ENCODE measurements around the gene KMO. TPM values are rescaled to one million over a fixed set of nuclear protein-coding genes. Genes with fewer than 3 reads are reported as not detected.

KMO gene
- total and polyA plus RNA-seq, 2 of the 8 experiments (the other 6 are each of a cell fraction or from before 2014, with no cell fraction given) = not detected

DNA sequence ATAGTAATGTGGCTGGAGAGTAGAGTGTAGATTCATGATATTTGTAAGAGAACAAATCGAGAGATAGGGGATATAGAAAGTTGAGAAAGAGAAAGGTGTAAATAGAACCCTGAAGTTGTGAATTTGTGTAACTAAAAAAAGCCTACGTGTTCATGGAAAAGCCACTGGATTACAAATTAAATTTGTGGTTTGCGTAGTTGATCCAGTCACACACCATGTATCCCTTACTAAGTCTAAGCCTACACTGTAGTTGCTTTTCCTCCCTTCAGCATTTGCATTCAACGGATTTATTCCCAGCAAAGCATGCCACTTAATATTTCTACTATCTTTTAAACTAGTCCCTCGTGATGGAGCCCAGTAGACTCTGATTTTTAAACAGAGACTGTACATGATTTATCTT is 24.9 kb downstream of the KMO start:
- ChIA-PET POLR2A (ENCODE audit: partially characterized antibody) (no interaction called here), CTCF (ENCODE audit: partially characterized antibody) (no interaction called here)
- Histone ChIP-seq H2AFZ (ENCODE audit: low read length) (no peak overlapping the region), H3K56ac (replicated peaks; ENCODE audit: insufficient read length, low read depth, low read length) (no peak overlapping the region), H2AK5ac (ENCODE audit: low read depth, low read length) (no peak overlapping the region), H3K27me3 (replicated peaks in 1 of 4; ENCODE audit: control insufficient read depth in 3 of 4, extremely low read depth in 1 of 4, insufficient read depth in 3 of 4, low read length in 3 of 4) (no peaks in the 10 kb centered on the region), H4K20me1 (replicated peaks in 1 of 2; ENCODE audit: control insufficient read depth in 1 of 2, insufficient read depth in 2 of 2, low read length in 2 of 2) (no peaks in the 10 kb centered on the region), H2BK20ac (ENCODE audit: low read length) (no peak overlapping the region), H3K36me3 (ENCODE audit: control insufficient read depth in 2 of 4, insufficient read depth in 4 of 4, low read length in 3 of 4) (no peaks in the 10 kb centered on the region), H4K5ac (ENCODE audit: insufficient read length, low read depth, low read length) (no peak overlapping the region), H3K14ac (ENCODE audit: insufficient read length) (no peak overlapping the region), H3K23me2 (ENCODE audit: low read depth, low read length) (no peaks in the 10 kb centered on the region), H2BK5ac (ENCODE audit: low read depth, low read length) (no peak overlapping the region), H3K9ac (replicated peaks in 1 of 4; ENCODE audit: extremely low read depth in 1 of 4, low read depth in 3 of 4, low read length in 3 of 4) (no peak overlapping the region), H3K18ac (ENCODE audit: extremely low read depth, low read length) (no peak overlapping the region), H2BK12ac (ENCODE audit: low read depth, low read length) (no peak overlapping the region), H3K4me2 (ENCODE audit: insufficient read depth in 1 of 2, low read depth in 2 of 2, low read length in 2 of 2) (no peak overlapping the region), H4K91ac (replicated peaks; ENCODE audit: insufficient read length, low read length) (no peak overlapping the region), H3K4ac (replicated peaks; ENCODE audit: insufficient read length, low read depth, low read length) (no peak overlapping the region), H3K4me3 (ENCODE audit: extremely low read depth in 1 of 4, insufficient read depth in 2 of 4, low read depth in 3 of 4, low read length in 4 of 4) (no peak overlapping the region), H3K79me1 (ENCODE audit: low read depth, low read length) (no peaks in the 10 kb centered on the region), H3K4me1 (replicated peaks in 1 of 4; ENCODE audit: control insufficient read depth in 3 of 4, insufficient read depth in 4 of 4, low read length in 3 of 4) (no peaks in the 10 kb centered on the region), H3K23ac (ENCODE audit: insufficient read length) (no peak overlapping the region), H2BK120ac (replicated peaks; ENCODE audit: low read depth, low read length) (no peak overlapping the region), H4K8ac (ENCODE audit: extremely low read depth, insufficient read depth, low read length) (no peak overlapping the region), H3K9me3 (ENCODE audit: insufficient read depth in 2 of 2, low read depth in 1 of 2, low read length in 1 of 2) (no peaks in the 10 kb centered on the region), H2BK15ac (ENCODE audit: low read length) (no peak overlapping the region), H3K79me2 (ENCODE audit: control insufficient read depth in 1 of 2, insufficient read depth in 2 of 2, low read length in 2 of 2) (no peaks in the 10 kb centered on the region), H3K27ac (ENCODE audit: low read depth, low read length) (no peak overlapping the region)
- TF ChIP-seq TAF7 (optimal IDR thresholded peaks at IDR 0.05; ENCODE audit: borderline replicate concordance, low read depth, low read length) = no peak
- DNase-seq (ENCODE audit: low read depth in 1 of 2, low spot score in 2 of 2) (no peak), FAIRE-seq (no peak)
- WGBS, 2 experiments (ENCODE audit: extremely low coverage in 1 of 2, insufficient coverage in 1 of 2, insufficient read length in 1 of 2, insufficient replicate concordance in 2 of 2, low coverage in 1 of 2, low lambda C conversion rate in 2 of 2, missing lambda C conversion rate in 1 of 2) = 87 to 100% methylated on average over 1 to 5 of the region's 5 CpGs
